Measurements from ENCODE around the gene FLCN. TPM values are rescaled to one million over a fixed set of nuclear protein-coding genes. Genes with fewer than 3 reads are reported as not detected.

The FLCN gene
- total and polyA plus RNA-seq, 2 donors (not counting 1 experiment from before 2014, with no cell fraction given): 16.4 to 68.5 TPM

- TF ChIP-seq CTCF (conservative IDR thresholded peaks at IDR 0.05 in 1 of 2, IDR thresholded peaks at IDR 0.05 in 1 of 2; ENCODE audit: low read depth in 1 of 2, low read length in 2 of 2): no peak
- TF ChIP-seq EZH2 (IDR thresholded peaks at IDR 0.05; ENCODE audit: low read length, missing control alignments): no peak
- no peaks in the 10 kb centered on the region for H4K20me1 ChIP-seq (ENCODE audit: control insufficient read depth, extremely low read depth, insufficient read depth, low read length)
- peaks cover 34% of the 10 kb centered on the region for H3K36me3 ChIP-seq (ENCODE audit: control insufficient read depth, insufficient read depth, low read length)
- no peak overlapping the region for H3K4me2 ChIP-seq (ENCODE audit: extremely low read depth, insufficient read depth, low read length)
- DNase-seq (ENCODE audit: low read depth in 2 of 2): no peak
- H3K4me3 ChIP-seq (replicated peaks in 1 of 4; ENCODE audit: control extremely low read depth in 1 of 4, insufficient read depth in 1 of 4, low read depth in 3 of 4, low read length in 4 of 4): no peak overlapping the region
- no peaks in the 10 kb centered on the region for H3K79me2 ChIP-seq (ENCODE audit: control insufficient read depth, insufficient read depth, low read length)
- H3K9me3 ChIP-seq (ENCODE audit: control insufficient read depth, insufficient read depth, low read depth, low read length): no peaks in the 10 kb centered on the region
- no peak overlapping the region for H3K9ac ChIP-seq (ENCODE audit: insufficient read depth, low read length)
- no peak overlapping the region for H3K27ac ChIP-seq (ENCODE audit: insufficient read depth, low read length)
- no peak overlapping the region for H2AFZ ChIP-seq (ENCODE audit: low read length)
- H3K27me3 ChIP-seq (ENCODE audit: control insufficient read depth, insufficient read depth, low read length): no peaks in the 10 kb centered on the region
- H3K4me1 ChIP-seq (ENCODE audit: control insufficient read depth, extremely low read depth, insufficient read depth, low read length): no peaks in the 10 kb centered on the region
Measured at GRCh38 chr17:17180141-17180603, 56.8 kb downstream of the FLCN start.

- Histone ChIP-seq H2AFZ (ENCODE audit: low read length) (no peak overlapping the region), H3K9me3 (ENCODE audit: control insufficient read depth, insufficient read depth, low read depth, low read length) (no peaks in the 10 kb centered on the region), H3K4me3 (replicated peaks in 1 of 4; ENCODE audit: control extremely low read depth in 1 of 4, insufficient read depth in 1 of 4, low read depth in 3 of 4, low read length in 4 of 4) (no peak overlapping the region), H3K79me2 (ENCODE audit: control insufficient read depth, insufficient read depth, low read length) (no peaks in the 10 kb centered on the region), H3K4me1 (ENCODE audit: control insufficient read depth, extremely low read depth, insufficient read depth, low read length) (no peaks in the 10 kb centered on the region), H3K27me3 (ENCODE audit: control insufficient read depth, insufficient read depth, low read length) (no peaks in the 10 kb centered on the region), H3K4me2 (ENCODE audit: extremely low read depth, insufficient read depth, low read length) (no peak overlapping the region), H3K27ac (ENCODE audit: insufficient read depth, low read length) (no peak overlapping the region), H4K20me1 (ENCODE audit: control insufficient read depth, extremely low read depth, insufficient read depth, low read length) (no peaks in the 10 kb centered on the region), H3K36me3 (ENCODE audit: control insufficient read depth, insufficient read depth, low read length) (peaks cover 35% of the 10 kb centered on the region), H3K9ac (ENCODE audit: insufficient read depth, low read length) (no peak overlapping the region)
- TF ChIP-seq CTCF (conservative IDR thresholded peaks at IDR 0.05 in 1 of 2, IDR thresholded peaks at IDR 0.05 in 1 of 2; ENCODE audit: low read depth in 1 of 2, low read length in 2 of 2): no peak
- no peak for TF ChIP-seq EZH2 (IDR thresholded peaks at IDR 0.05; ENCODE audit: low read length, missing control alignments)
- DNase-seq (ENCODE audit: low read depth in 2 of 2): peak in 1 of 2 donors; percentile 28
Measured at GRCh38 chr17:17179371-17179827, 57.6 kb downstream of the FLCN start.

DNA sequence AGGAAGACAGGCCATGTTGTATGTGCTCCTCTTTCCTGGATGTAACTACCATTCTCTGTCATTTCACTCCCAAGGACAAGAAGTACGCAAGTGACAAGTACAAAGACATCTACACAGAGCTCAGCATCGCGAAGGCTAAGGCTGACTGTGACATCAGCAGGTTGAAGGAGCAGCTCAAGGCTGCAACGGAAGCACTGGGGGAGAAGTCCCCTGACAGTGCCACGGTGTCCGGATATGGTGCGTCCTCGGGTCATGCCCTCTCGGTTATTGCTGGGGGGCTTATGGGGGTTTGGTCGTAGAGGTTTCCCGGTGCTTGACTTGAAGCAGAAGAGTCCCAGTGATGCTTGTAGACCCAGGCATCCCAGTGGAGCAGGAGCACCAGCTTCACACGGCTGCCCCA is 59.8 kb downstream of the FLCN start:
- Histone ChIP-seq H3K36me3 (ENCODE audit: control insufficient read depth, insufficient read depth, low read length) (peaks cover 43% of the 10 kb centered on the region), H3K4me2 (ENCODE audit: extremely low read depth, insufficient read depth, low read length) (no peak overlapping the region), H3K4me1 (ENCODE audit: control insufficient read depth, extremely low read depth, insufficient read depth, low read length) (no peaks in the 10 kb centered on the region), H3K9ac (ENCODE audit: insufficient read depth, low read length) (no peak overlapping the region), H3K27me3 (ENCODE audit: control insufficient read depth, insufficient read depth, low read length) (no peaks in the 10 kb centered on the region), H3K79me2 (ENCODE audit: control insufficient read depth, insufficient read depth, low read length) (no peaks in the 10 kb centered on the region), H3K9me3 (ENCODE audit: control insufficient read depth, insufficient read depth, low read depth, low read length) (no peaks in the 10 kb centered on the region), H3K4me3 (replicated peaks in 1 of 4; ENCODE audit: control extremely low read depth in 1 of 4, insufficient read depth in 1 of 4, low read depth in 3 of 4, low read length in 4 of 4) (no peak overlapping the region), H4K20me1 (ENCODE audit: control insufficient read depth, extremely low read depth, insufficient read depth, low read length) (no peaks in the 10 kb centered on the region), H2AFZ (ENCODE audit: low read length) (no peak overlapping the region), H3K27ac (ENCODE audit: insufficient read depth, low read length) (no peak overlapping the region)
- TF ChIP-seq CTCF (conservative IDR thresholded peaks at IDR 0.05 in 1 of 2, IDR thresholded peaks at IDR 0.05 in 1 of 2; ENCODE audit: low read depth in 1 of 2, low read length in 2 of 2) (no peak), EZH2 (IDR thresholded peaks at IDR 0.05; ENCODE audit: low read length, missing control alignments) (no peak)
- DNase-seq (ENCODE audit: low read depth in 2 of 2): no peak
